Measurements from ENCODE around the gene CNST.
A peak's percentile ranks its signal among the peaks of the same experiment; 100 is the strongest.
"Not testable (repeated sequence)": the region's sequence is repeated elsewhere in the genome, so short reads cannot be mapped to it uniquely, and the experiment has no call there.

Gene CNST

DNA sequence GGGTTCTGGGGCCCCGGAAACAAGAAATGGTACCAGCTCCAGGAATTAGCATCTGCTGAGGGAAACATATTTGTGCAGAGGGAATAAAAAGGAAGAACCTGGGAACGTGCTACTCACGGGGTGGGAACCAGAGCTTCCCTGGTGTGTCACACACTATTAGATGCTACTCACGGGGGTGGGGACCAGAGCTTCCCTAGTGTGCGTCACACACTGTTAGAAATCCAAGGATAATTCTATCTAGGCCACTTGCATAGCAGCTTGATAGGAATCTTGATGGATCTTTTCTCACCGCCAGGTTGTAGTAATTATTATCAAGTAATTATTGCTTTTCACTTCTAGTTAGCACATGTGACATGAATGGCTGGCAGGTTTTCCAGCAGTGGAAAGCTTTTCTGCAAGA, 103.4 kb downstream of the CNST start:
- no peak for DNase-seq (ENCODE audit: low read depth in 1 of 2, low spot score in 1 of 2)

DNA sequence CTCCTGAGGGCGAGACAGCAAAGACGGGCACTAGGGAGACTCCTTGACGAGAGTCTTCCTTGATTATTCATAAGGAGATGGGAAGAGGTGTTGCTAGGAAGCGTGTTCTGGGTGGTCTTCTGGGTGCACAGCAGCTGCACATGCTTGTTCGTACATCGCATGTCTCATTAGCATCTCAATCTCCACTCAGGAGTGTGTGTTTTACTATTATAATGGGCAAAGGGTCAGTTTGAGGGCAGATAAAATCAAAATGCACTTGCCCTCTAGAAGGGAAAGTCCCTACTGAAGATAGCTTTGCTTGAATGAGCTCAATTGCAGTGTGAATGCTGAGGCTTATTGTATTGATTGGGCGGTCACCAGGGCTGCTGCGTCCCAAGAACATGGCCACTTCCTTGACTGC, 107.8 kb downstream of the CNST start:
- DNase-seq (ENCODE audit: low read depth in 1 of 2, low spot score in 1 of 2), result no peak

DNA sequence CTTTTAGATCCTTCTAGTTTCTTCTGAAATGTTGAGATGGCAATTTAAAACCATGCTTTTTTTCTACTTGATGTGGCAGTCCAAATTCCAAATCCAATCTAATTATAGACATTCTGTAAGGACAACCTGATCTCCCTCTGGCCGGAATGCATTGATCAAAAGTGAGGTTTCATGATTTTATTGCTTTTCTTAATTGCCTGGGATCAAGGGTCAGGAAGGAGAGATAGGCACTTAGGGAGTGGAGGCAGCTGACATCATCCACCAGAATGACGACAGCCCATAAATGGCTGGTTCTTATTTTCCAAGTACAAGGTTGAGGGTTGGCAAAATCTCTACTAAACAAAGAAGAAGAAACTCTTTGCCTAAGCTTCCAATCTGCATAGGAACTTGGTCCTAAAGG, 111.6 kb downstream of the CNST start:
- DNase-seq (ENCODE audit: low read depth in 1 of 2, low spot score in 1 of 2), result no peak

DNA sequence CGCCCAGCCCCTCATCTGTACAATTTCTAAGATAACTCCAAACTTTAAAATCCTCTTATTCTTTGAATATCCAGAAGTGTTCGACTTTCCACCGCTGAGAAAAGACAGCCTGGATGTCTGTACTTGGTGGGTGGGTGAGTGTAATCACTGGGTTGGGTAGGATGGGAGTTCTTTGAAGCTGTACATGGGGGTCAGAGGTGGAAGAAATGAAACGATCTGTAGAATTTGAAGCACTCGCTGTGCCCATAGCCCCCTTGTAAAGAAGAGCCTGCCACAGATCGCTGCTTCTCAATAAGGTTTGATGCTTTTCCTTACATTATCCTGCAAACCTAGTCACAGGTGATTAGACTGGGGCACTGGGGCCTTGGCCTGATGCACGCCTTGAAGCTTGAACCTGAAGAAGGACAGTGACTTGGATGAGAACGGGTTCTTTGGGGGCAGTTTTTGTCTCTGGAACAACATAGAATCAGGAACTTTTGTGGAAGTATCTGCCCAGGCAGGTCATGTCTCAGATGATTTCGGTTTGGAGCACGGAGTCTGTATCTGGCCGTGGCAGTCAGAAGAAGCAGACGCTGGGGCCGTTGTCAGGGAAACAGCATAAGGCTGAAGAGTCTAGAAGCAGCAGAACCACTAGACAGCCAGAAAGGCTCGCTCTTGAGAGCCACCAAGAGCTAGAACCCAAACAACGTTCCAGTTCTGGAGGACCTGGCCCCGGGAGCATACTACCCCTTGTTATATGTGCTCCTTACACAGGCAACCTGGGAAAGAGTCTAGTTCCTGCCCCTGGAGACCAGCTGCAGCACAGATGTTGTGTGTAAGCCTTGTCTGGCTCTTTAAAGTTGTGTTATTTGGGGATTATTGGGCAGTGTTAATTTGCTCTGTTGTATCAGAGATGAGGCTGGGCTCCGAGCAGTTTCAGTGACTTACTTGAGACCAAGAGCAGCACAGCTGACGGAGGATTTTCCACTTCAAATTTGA, 112.8 kb downstream of the CNST start:
- no peak for DNase-seq (ENCODE audit: low read depth in 1 of 2, low spot score in 1 of 2)

DNA sequence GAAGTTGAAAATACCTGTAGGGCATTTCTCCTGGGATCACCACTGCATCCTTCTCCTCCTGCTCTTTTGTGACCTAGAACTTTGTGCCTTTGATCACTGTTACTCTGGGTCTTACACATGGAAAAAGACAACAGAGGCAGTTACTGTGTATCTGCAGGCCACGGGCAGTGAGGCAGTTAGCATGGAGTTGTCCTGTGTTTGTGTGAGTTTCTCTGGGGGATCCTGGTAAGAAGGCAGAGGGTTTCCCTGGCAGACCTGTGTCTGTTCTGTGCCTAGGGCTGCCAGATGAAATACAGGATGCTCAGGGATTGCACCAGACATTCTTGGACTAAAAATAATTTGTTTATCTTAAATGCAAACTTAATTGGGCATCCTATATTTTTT, 113.5 kb downstream of the CNST start:
- no peak for DNase-seq (ENCODE audit: low read depth in 1 of 2, low spot score in 1 of 2)

DNA sequence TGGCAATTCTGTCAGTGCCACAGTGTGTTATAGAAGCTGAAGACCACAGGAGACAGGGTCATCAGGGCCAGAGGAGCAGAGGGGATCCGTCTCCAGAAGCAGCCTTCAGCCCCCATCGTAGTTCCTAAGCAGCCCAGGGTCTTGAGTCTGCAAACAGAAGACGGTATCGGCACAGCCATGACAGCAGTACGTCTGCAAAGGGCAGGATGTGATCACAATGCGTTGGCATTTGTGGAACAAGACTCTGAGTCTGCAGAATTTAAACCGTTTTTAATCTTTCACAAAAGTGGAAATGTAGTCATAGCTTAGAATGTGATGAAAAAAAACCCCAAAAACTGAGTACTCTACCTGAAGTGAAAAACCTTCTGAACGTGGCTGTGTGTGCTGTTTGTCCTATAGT, 113.9 kb downstream of the CNST start:
- DNase-seq (ENCODE audit: low read depth in 1 of 2, low spot score in 1 of 2), result no peak

DNA sequence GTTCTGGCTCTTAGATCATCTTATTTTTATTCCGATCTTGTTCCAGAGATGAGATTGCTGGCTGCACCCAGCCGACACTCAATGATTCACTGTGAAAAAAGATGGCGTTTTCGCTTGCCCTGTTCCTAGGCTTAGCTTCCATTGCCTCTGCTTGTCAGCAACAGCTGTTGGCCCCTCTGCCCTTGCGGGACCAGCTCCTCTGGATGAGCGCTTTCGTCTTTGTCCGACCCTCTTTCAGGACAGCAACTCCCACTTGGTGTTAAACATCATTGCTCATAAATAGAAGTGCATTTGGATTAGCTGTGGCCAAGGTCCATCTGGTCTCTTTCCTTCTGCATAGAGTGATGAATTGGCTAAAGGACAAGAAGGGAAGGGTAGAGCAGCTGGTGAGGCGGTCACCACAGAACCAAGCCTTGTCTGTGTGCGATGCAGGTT, 114.5 kb downstream of the CNST start:
- DNase-seq (ENCODE audit: low read depth in 1 of 2, low spot score in 1 of 2), result no peak

DNA sequence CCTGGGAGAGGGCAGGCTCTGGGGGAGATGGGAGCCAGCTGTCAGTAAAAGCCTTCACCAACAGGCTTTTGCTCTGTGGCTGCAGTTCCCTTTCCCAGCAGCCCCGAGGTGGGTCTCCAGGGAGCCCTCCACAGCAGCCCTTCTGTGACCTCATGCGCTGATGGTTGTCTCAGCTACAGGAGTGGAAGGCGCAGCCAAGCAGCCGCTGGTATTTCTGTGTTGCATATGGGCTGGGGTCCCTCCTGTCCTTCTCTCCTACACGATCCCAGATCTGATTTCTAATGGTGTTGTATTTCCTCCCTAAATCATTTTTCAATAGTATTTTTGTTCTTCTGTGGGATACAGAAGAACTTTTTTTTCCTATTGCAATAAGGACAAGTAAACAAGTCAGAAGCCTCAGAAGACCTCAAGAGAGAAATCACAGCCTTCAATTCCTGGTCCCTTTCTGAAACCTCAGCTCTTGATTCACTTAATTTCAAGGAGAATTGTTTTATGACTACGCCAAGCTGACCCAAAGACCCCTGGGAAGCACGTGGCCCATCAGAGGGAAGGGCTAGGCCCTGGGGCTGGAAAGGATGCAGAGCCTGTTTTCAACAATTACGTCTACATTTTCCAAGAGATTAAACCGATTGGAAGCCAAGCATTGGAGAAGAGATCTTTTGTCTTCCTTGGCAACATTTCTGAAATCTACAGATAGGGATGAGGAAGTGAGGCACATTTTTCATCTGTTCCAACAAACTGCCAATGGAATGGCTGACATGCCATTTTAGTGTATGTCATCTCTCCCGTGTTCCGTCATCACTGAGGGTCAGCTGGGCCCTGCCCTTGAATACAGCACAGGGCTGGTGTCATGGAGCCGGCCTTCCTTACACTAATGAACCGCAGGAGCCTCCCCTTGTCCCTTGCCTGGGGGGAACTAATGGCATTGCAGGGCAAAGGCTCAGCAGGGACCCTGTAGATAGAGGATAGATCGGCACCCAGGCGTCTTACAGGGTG, 115.9 kb downstream of the CNST start:
- DNase-seq (ENCODE audit: low read depth in 1 of 2, low spot score in 1 of 2), result no peak

DNA sequence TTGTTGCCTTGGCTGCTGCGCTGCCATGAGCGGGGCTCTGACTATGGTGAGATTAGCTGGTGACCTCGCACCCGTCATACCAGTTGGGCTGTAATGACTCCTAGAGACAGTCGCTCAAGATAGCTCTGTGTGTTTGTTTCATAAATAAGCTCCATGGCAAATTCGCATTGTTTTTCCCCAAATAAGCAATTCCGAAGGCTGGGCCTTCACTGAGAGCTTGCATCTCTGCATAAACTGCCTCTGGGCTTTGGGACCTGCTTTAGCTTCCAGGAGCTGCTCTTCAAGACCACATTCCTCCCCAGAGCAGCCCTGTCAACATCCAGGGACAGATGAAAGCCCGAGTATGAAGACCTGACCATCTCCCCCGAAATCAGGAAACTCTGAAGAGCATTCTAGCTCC, 117.3 kb downstream of the CNST start:
- no peak for DNase-seq (ENCODE audit: low read depth in 1 of 2, low spot score in 1 of 2)

DNA sequence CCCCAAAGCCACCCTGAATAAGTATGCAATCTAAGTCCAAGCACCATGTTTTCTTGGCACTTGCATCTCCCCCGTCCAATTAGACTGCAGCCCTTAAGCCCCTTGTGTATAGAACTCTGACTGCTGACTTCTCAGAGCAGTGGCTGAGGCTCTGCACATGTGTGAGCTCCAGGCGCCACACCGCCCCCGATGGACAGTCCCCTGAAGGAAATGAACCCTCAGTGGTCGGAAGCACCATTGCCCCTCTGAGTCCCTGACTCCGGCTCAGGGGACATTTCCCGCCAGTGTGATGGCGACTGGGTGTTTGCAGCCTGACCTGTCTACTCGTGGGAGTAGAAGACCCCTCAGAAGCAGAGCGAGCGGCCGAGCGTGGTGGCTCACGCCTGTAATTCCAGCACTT, 120.7 kb downstream of the CNST start:
- no peak for DNase-seq (ENCODE audit: low read depth in 1 of 2, low spot score in 1 of 2)

DNA sequence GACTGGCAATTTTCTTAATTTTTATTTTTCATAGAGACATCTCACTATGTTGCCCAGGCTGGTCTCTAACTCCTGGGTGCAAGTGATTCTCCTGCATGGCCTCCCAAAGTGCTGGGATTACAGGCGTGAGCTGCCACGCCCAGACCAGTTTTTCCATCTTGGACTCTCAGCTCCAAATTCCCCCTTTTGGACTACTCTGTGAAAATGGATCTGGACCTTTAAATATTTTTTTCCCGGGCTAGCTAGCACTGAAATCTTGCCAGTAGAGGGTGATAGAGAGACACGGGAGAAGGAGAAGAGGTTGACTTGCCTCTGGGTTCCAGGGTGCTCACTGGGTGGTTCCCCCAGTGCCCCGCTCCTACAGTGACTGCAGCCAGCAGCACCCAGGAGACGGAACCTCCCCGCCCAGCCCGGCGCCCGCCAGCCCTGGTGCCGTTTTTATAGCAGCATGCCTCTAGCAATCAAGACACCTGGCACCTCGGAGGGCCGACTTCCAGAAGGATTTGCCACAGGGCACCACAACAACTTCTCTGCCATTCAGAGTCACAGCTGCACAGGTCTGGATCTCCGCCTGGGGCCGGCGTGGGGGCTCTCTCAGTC, 123.3 kb downstream of the CNST start:
- DNase-seq (ENCODE audit: low read depth in 1 of 2, low spot score in 1 of 2), result peak in 1 of 2 donors; percentile 1

DNA sequence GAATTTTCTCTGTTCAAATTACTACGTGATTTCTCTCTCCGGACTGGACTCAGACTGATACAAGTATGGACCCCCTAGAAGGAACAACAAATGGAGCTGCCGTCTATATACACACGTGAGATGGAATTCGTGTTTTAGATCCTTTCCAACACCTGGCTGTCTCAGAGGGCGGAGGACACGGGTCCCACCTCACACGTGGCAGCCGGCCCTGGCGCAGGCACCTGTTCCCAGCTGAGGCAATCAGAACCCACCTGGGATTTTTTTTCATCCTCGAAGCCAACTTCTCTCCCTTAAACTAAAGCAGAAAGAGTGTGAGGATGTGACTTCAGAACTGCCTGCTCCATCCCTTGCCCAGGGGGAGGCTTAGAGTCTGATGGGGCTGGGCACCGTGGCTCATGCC, 123.8 kb downstream of the CNST start:
- DNase-seq (ENCODE audit: low read depth in 1 of 2, low spot score in 1 of 2), result no peak

DNA sequence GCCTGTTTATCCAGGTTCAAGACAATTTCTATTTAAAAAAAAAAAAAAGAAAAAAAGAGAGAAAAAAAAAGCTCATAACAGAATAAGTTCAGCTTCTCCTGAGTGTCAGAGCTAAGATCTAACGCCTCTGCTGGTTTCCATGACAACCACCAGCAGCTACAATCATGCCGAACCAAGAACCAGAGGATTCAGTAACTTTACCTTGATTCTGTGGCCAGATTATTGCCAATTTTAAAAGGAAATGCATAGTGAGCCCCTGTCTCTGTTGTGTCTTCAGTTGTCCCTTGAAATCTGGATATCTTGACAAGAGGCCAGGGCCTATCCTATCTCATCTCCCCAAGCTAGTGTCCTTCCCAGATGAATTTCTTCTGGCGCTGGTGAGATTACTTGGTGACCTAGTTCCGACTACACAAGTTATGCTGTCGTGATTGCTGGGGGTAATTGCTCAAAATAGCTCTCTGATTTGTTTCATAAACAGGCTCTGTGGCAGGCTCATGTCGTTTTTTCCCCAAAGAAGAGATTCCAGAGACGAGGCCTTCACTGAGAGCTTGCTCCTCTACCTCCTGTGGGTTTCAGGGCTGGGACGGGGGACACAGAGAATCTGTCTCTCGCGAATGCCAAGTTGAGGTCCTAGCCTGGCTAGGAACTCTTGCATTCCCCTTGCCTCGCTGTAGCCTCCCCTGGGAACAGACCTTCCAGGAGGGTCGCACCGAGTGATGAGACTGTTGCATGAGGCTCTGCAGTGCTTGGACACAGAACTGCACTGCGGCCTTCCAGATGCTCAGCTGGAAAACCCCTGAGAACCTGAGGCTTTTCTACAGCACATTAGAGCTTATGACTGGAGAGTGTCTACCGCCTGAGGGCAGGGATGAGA, 125.6 kb downstream of the CNST start:
- DNase-seq (ENCODE audit: low read depth in 1 of 2, low spot score in 1 of 2), result no peak

DNA sequence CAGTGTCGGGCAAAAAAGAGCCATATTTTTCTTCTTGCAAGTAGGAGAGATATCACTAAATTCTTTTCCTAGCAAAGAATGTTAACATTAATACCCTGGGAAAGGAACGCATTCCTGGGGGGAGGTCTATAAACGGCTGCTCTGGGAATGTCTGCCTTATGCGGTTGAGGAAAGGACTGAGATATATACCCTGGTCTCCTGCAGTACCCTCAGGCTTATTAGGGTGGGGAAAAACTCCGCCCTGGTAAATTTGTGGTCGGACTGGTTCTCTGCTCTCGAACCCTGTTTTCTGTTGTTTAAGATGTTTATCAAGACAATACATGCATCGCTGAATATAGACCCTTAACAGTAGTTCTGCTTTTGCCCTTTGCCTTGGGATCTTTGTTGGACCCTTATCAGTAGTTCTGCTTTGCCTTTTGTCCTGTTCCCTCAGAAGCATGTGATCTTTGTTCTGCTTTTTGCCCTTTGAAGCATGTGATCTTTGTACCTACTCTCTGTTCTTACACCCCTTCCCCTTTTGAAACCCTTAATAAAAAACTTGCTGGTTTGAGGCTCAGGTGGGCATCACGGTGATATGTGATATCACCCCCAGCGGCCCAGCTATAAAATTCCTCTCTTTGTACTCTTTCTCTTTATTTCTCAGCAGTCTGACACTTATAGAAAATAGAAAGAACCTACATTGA, 128.1 kb downstream of the CNST start:
- DNase-seq (ENCODE audit: low read depth in 1 of 2, low spot score in 1 of 2), result not testable (repeated sequence)

DNA sequence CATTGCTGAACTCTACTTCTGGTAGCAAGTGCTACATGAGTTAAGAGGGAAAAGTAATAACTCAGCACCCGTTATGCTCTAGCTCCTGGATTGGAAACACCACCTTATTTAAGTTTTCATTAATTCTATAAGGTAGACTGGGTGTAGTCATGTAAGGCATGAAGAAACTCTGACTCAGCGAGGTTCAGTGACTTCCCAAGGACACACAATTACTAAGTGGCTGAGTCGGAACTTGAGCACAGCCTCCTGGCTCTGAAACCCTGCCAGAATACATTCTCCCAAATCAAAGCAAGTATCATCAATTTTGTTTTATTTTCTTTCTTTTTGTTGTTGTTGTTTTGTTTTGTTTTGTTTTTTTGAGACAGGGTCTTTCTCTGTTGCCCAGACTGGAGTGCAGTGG, 128.9 kb downstream of the CNST start:
- no peak for DNase-seq (ENCODE audit: low read depth in 1 of 2, low spot score in 1 of 2)

DNA sequence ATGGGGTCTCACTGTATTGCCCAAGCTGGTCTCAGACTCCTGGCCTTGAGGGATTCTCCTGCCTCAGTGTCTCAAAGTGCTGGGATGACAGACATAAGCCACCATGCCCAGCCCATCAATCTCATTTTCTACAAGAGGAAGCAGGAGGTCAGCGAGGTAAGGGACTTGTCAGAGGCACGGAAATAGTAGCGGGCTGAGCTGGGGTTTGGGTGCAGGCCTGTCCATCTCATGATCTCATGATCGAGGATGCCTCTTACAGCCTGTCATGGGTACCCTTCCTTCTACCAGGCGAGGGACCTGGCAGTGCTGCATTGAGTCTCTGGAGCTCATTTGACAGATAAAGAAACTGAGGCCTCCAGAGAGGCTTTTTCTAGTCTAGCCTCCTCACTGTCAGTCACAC, 129.4 kb downstream of the CNST start:
- DNase-seq (ENCODE audit: low read depth in 1 of 2, low spot score in 1 of 2), result no peak

DNA sequence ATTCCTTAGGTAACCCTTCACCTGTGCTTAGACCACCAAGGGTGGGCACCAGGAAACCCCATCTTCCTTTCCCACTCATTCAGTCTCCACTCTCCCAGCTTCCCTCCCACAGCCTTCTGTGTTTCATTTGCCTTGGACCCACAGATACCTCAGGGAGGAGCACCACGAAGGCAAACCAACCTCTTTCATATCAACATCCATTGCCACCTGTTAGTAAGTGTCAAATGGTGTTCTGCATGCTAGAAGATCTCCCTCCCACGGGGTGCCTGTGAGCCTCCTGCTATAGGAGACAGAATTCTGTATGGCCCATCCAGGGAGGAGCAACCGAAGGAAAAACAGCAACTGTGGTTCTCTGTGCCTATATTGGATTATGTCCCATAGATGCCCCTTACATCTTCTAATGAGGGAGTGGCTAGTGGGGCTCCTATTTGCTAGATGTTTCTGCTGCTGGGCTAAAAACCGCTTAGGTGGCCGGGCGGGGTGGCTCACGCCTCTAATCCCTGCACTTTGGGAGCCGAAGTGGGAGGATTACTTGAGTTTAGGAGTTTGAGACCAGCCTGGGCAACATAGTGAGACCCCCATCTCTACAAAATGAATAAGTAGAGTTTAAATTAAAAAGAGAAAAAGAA, 132.3 kb downstream of the CNST start:
- no peak for DNase-seq (ENCODE audit: low read depth in 1 of 2, low spot score in 1 of 2)

DNA sequence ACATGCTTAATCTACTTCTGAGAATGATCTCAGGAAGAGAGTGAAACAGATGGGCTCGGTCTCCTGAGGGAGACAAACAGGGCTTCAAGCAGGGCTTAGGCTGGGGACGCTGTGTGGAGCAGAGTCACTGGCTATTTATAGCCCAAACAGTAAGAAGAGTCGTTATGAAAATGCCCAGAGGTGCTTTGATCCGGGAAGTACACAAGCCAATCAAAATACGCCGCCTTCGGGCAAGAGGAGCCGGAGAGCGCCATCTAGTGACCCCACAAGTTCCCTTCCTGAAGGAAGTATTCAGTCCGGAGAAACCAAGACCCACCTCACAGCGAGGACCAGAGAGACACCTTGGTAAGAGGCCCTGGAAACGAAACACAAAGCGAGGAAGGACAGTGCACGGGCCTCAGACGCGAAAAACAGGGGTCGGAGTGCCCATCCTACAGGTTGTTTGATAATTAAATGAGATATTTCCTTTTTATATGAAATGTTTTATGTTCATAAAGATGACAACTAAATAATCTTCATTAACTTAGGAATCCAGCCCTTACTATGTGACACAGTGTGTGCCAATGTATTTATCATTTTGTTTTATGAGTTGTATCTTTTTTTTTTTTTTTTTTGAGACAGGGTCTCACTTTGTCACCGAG, 133.0 kb downstream of the CNST start:
- peak; percentile 54 to 57 for DNase-seq (ENCODE audit: low read depth in 1 of 2, low spot score in 1 of 2)

DNA sequence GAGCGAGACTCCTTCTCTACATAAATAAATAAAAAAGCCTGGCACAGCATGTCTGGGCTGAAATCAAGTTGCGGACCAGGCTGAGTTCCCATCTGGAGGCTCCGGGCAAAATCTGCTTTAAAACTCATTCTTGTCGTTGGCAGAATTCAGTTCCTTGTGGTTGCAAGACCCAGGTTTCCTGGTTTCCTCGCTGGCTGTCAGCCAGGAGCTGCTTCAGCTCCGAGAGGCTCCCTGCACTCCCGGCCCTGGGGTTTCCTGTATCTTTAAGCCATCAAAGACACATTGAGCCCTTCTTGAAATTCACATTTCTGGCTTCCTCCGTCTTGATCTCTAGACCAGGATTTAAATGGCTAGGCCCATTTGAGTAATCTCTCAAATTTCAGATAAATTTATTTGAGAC, 137.3 kb downstream of the CNST start:
- DNase-seq (ENCODE audit: low read depth in 1 of 2, low spot score in 1 of 2), result no peak
